ENCODE results near the gene GYS1.
A peak's percentile ranks its signal among the peaks of the same experiment; 100 is the strongest.
"Not testable (repeated sequence)": the region's sequence is repeated elsewhere in the genome, so short reads cannot be mapped to it uniquely, and the experiment has no call there.

Gene GYS1

DNA sequence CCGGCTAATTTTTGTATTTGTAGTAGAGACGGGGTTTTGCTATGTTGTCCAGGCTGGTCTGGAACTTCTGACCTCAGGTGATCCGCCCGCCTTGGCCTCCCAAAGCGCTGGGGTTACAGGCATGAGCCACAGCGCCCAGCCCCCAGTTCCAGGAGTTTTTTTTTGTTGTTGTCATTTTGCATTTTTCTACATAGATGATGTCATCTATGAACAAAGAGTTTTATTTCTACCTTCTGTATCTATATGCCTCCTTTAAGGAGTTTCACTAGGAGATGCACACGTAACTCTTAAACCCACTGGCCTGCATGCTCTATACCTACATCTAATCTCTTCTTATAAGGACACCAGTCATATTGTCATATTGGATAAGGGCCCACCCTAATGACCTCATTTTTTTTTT lies 54.9 kb downstream of the GYS1 start:
- no peak for DNase-seq (ENCODE audit: low read depth in 2 of 2)

GRCh38 chr19:48935864-48936263 lies 57.2 kb downstream of the GYS1 start:
- no peak for DNase-seq (ENCODE audit: low read depth in 2 of 2)

DNA sequence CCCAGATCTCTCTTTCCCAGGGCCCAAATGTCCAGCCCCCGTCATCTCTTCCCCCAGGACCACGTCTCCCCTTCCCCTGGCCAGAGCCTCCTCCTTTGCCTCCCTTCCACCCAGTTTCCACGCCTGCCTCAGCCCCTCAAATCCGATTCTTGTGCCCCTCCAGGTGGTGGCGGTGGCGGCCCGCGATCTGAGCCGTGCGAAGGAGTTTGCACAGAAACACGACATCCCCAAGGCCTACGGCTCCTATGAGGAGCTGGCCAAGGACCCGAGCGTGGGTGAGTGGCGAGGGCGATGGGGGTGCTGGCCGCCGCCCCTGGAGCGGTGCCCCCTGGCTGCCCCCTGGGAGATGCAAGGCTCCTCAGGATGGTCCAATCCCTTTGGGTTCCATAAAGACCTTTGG lies 58.3 kb downstream of the GYS1 start:
- no peak for DNase-seq (ENCODE audit: low read depth in 2 of 2)

GRCh38 chr19:48933382-48933932 lies 59.7 kb downstream of the GYS1 start, which contains the start of gene DHDH:
DHDH (plus strand) TSS chr19:48933699; CDS start chr19:48933722, 23 bp downstream.
- peak; percentile 63 to 69 for DNase-seq (ENCODE audit: low read depth in 2 of 2)

DNA sequence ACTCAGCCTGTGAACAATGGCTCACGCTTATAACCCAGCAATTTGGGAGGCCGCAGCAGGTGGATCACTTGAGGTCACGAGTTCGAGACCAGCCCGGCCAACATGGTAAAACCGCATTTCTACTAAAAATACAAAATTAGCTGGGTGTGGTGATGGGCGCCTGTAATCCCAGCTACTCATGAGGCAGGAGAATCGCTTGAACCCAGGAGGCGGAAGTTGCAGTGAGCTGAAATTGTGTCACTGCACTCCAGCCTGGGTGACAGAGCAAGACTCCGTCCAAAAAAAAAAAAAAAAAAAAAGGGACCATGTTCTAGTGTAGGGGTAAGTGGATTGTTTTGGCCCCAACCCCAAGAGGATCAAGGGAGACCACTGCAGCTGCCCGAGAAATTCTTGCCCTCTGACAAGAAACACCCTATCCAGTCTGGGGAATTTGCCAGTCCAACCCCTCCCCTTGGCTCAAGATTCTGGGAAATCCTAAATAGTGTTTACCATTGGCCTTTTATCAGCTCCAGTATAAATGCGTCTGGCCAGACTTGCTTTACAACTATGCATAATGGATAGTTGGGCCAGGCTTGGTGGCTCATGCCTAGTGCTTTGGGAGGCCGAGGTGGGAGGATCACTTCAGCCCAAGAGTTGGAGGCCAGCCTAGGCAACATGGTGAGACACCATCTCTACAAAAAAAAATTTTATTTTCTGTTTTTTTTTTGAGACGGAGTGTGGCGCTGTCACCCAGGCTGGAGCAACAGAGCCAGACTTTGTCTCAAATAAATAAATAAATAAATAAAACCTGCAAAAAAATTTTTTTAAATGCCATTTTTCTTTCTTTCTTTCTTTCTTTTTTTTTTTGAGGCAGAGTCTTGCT lies 64.7 kb downstream of the GYS1 start:
- no peak for DNase-seq (ENCODE audit: low read depth in 2 of 2)

GRCh38 chr19:48927692-48928091 lies 65.4 kb downstream of the GYS1 start:
- not testable (repeated sequence) for DNase-seq (ENCODE audit: low read depth in 2 of 2)

GRCh38 chr19:48926909-48927308 lies 66.2 kb downstream of the GYS1 start:
- DNase-seq (ENCODE audit: low read depth in 2 of 2): no peak

- not testable (repeated sequence) for DNase-seq (ENCODE audit: low read depth in 2 of 2)
Measured at GRCh38 chr19:48925890-48926289, 67.2 kb downstream of the GYS1 start.

- no peak for DNase-seq (ENCODE audit: low read depth in 2 of 2)
Measured at GRCh38 chr19:48925240-48925843, 67.8 kb downstream of the GYS1 start.

DNA sequence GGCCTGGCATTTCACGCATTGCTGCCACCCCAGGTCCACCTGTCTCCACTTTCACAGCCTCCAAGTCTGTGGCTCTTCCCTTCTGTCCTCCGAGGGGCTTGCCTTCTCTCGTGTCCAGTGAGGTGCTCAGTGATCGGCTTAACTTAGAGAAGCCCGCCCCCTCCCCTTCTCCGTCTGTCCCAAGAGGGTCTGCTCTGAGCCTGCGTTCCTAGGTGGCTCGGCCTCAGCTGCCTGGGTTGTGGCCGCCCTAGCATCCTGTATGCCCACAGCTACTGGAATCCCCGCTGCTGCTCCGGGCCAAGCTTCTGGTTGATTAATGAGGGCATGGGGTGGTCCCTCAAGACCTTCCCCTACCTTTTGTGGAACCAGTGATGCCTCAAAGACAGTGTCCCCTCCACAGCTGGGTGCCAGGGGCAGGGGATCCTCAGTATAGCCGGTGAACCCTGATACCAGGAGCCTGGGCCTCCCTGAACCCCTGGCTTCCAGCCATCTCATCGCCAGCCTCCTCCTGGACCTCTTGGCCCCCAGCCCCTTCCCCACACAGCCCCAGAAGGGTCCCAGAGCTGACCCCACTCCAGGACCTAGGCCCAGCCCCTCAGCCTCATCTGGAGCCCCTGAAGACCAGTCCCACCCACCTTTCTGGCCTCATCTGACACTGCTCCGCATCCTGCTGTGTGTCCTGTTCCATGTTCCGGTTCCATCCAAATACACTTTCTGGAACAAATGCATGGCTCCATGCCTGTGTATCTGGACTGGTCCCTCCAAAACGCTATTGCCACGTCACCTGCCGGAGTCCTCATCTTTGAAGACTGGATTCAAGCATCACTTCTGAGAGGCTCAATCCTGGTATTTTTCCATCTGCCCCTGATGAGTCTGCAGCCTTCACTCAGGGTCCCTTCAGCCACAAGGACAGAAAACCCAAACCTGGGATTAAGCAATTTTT lies 70.3 kb downstream of the GYS1 start:
- DNase-seq (ENCODE audit: low read depth in 2 of 2): no peak

- DNase-seq (ENCODE audit: low read depth in 2 of 2): no peak
Measured at GRCh38 chr19:48921721-48922500, 71.2 kb downstream of the GYS1 start.

DNA sequence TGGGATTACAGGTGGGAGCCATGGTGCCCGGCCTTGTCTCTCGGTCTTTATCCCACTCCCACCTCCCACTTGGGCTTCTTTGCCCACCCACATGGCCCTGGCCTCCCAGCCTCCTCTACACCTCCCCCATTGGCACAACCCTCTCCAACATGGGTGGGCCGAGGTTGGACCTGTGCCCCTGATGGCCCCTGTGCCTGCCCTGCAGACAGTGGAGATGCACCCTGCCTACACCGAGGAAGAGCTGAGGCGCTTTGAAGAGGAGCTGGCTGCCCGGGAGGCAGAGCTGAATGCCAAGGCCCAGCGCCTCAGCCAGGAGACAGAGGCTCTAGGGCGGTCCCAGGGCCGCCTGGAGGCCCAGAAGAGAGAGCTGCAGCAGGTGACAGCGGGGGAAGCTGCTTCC lies 72.2 kb downstream of the GYS1 start:
- no peak for DNase-seq (ENCODE audit: low read depth in 2 of 2)

DNA sequence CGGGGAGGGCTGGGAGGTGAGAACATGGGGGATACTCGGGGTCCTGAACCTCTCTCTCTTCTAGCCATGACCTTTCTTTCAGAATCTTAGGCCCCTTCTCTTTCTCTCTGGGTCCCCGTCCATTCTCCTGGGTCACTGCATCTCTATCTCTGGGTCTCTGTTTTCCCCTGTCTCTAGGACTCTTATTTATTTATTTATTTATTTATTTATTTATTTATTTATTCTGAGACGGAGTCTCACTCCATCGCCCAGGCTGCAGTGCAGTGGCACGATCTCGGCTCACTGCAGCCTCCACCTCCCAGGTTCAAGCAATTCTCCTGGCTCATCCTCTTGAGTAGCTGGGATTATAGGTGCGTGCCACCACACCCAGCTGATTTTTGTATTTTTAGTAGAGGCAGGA lies 73.8 kb downstream of the GYS1 start:
- DNase-seq (ENCODE audit: low read depth in 2 of 2): not testable (repeated sequence)

GRCh38 chr19:48918801-48919247 lies 74.3 kb downstream of the GYS1 start:
- no peak for DNase-seq (ENCODE audit: low read depth in 2 of 2)
